Liver (tissue), 9 donors: Measurements from ENCODE around the gene PIMREG. TPM values are rescaled to one million over a fixed set of nuclear protein-coding genes. Genes with fewer than 3 reads are reported as not detected.
A peak's percentile ranks its signal among the peaks of the same experiment; 100 is the strongest.

Experiments used
- DNase-seq: peaks from one replicate; pipeline ENCODE4 v3.0.0-alpha.2; 2017; ENCODE audit warnings: low spot score
- H3K27ac ChIP-seq, 2 donors: one replicate each; pipeline ENCODE4 v1.7.0; 2013; ENCODE audit warnings: inconsistent platforms in 2 of 2, low read length in 2 of 2, control low read depth in 1 of 2, low read depth in 1 of 2, mild to moderate bottlenecking in 1 of 2
- H3K27me3 ChIP-seq, 4 donors: one replicate each; pipeline versions ENCODE4 v1.6.1 to v1.7.0; 2013; ENCODE audit warnings: low read length in 3 of 4, inconsistent platforms in 1 of 4, mild to moderate bottlenecking in 1 of 4, moderate library complexity in 1 of 4; ENCODE audit not compliant: control insufficient read depth in 4 of 4, insufficient read depth in 4 of 4
- H3K36me3 ChIP-seq, 4 donors: one replicate each; pipeline versions ENCODE4 v1.6.1 to v1.7.0; 2013; ENCODE audit warnings: low read length in 3 of 4, mild to moderate bottlenecking in 3 of 4, low read depth in 1 of 4, moderate library complexity in 1 of 4; ENCODE audit not compliant: control insufficient read depth in 4 of 4, insufficient read depth in 3 of 4
- H3K4me1 ChIP-seq, 4 donors: one replicate each; pipeline versions ENCODE4 v1.6.1 to v1.7.0; 2013; ENCODE audit warnings: low read length in 3 of 4, mild to moderate bottlenecking in 3 of 4, moderate library complexity in 1 of 4; ENCODE audit not compliant: control insufficient read depth in 4 of 4, insufficient read depth in 4 of 4
- H3K4me3 ChIP-seq, 3 donors: one replicate each; pipeline versions ENCODE4 v1.6.1 to v1.7.0; 2013; ENCODE audit warnings: low read length in 3 of 3, control low read depth in 1 of 3, low read depth in 1 of 3, mild to moderate bottlenecking in 1 of 3
- H3K9ac ChIP-seq, 2 donors: one replicate each; pipeline ENCODE4 v1.7.0; 2013; ENCODE audit warnings: low read length in 2 of 2, mild to moderate bottlenecking in 2 of 2, moderate library complexity in 2 of 2, control low read depth in 1 of 2, low read depth in 1 of 2
- H3K9me3 ChIP-seq, 4 donors: one replicate each; pipeline versions ENCODE4 v1.6.1 to v1.7.0; 2013; ENCODE audit warnings: low read length in 3 of 4; ENCODE audit not compliant: control insufficient read depth in 4 of 4
- ATF3 ChIP-seq: IDR thresholded peaks from 2 replicates; pipeline ENCODE4 v1.6.1; 2016; ENCODE audit warnings: antibody characterized with exemption
- CTCF ChIP-seq: fragments of 150-350 bp; IDR thresholded peaks from 2 replicates; pipeline ENCODE4 v1.5.1; 2017; ENCODE audit warnings: improper control_type of control experiment, low read depth, low read length; ENCODE audit not compliant: missing input control
- EGR1 ChIP-seq, 2 donors: IDR thresholded peaks; 2 replicates each; pipeline ENCODE4 v1.6.1; 2016 to 2018; ENCODE audit warnings: antibody characterized with exemption in 2 of 2, low read depth in 2 of 2
- FOXA2 ChIP-seq: IDR thresholded peaks from 2 replicates; pipeline ENCODE4 v1.6.1; 2016; ENCODE audit warnings: antibody characterized with exemption
- GABPA ChIP-seq, 2 donors: IDR thresholded peaks in 1 of 2; conservative IDR thresholded peaks in 1 of 2; 2 replicates each; pipeline ENCODE4 v1.6.1; 2016; ENCODE audit warnings: antibody characterized with exemption in 2 of 2, mild to moderate bottlenecking in 1 of 2, moderate library complexity in 1 of 2
- HNF4A ChIP-seq, 2 donors: conservative IDR thresholded peaks; 2 replicates each; pipeline ENCODE4 v1.6.1; 2016; ENCODE audit warnings: antibody characterized with exemption in 2 of 2, mild to moderate bottlenecking in 2 of 2
- HNF4G ChIP-seq: IDR thresholded peaks from 2 replicates; pipeline ENCODE4 v1.6.1; 2016; ENCODE audit warnings: antibody characterized with exemption
- JUND ChIP-seq, 2 donors: IDR thresholded peaks; 2 replicates each; pipeline ENCODE4 v1.6.1; 2016; ENCODE audit warnings: antibody characterized with exemption in 2 of 2
- MAX ChIP-seq: IDR thresholded peaks from 2 replicates; pipeline ENCODE4 v1.6.1; 2016; ENCODE audit warnings: antibody characterized with exemption
- NR2F2 ChIP-seq: IDR thresholded peaks from 2 replicates; pipeline ENCODE4 v1.6.1; 2016; ENCODE audit warnings: antibody characterized with exemption
- REST ChIP-seq: IDR thresholded peaks from 2 replicates; pipeline ENCODE4 v1.6.1; 2016; ENCODE audit warnings: antibody characterized with exemption, mild to moderate bottlenecking
- RXRA ChIP-seq, 2 donors: IDR thresholded peaks; 2 replicates each; pipeline ENCODE4 v1.6.1; 2017 to 2018; ENCODE audit warnings: antibody characterized with exemption in 2 of 2, mild to moderate bottlenecking in 1 of 2
- SP1 ChIP-seq: IDR thresholded peaks from 2 replicates; pipeline ENCODE4 v1.6.1; 2018; ENCODE audit warnings: antibody characterized with exemption, mild to moderate bottlenecking
- TAF1 ChIP-seq: conservative IDR thresholded peaks from 2 replicates; pipeline ENCODE4 v1.6.1; 2016; ENCODE audit warnings: antibody characterized with exemption, mild to moderate bottlenecking
- YY1 ChIP-seq: IDR thresholded peaks from 2 replicates; pipeline ENCODE4 v1.6.1; 2016; ENCODE audit warnings: antibody characterized with exemption, mild to moderate bottlenecking
- WGBS: extraction: QIAGEN DNeasy Blood & Tissue Kit; methylation state at CpG from one replicate; pipeline ENCODE4 v1.1.7; 2013; 5-methylcytosine and 5-hydroxymethylcytosine counted together
- polyA plus RNA-seq, 2 donors: library from polyadenylated mRNA; stranded (reverse) in 1 of 2; unstranded in 1 of 2; fragments of 200-250 nt in 1 of 2; fragments of >200 nt in 1 of 2; fragmentation: Nextera tagmentation in 1 of 2; extraction: Ambion mirVana in 1 of 2; gene quantifications; one replicate each; pipeline versions ENCODE4 v1.2.1 to v1.2.3, GENCODE V29; 2013 to 2015
- total RNA-seq, 2 donors: library from RNA; depleted of rRNA; stranded (reverse); fragments of >200 nt; gene quantifications; one replicate each; pipeline ENCODE4 v1.2.3, GENCODE V29; 2014
- donor health status: healthy.
- donor health status: healthy.
- donor health status: healthy.
- donor health status: healthy.
- donor health status: healthy.

PIMREG gene
- total and polyA plus RNA-seq, 4 donors, result 0.10 to 5.2 (median 0.75) TPM; not detected in 1

GRCh38 chr17:6475411-6475810 lies 31.2 kb downstream of the PIMREG start (continued):
- TF ChIP-seq REST, result no peak
- TF ChIP-seq MAX, result no peak

GRCh38 chr17:6476076-6476809 lies 32.0 kb downstream of the PIMREG start:
- H3K36me3 ChIP-seq, result no peaks in the 10 kb centered on the region
- DNase-seq, result no peak
- TF ChIP-seq EGR1 (IDR thresholded peaks at IDR 0.05; ENCODE audit: low read depth in 2 of 2) (no peak), YY1 (no peak), NR2F2 (peak; percentile 80), JUND (IDR thresholded peaks at IDR 0.05) (no peak)
- no peak overlapping the region for H3K27ac ChIP-seq
- WGBS, result 74% methylated on average over 8 of the region's 8 CpGs
- no peaks in the 10 kb centered on the region for H3K4me1 ChIP-seq
- no peak overlapping the region for H3K9ac ChIP-seq
- no peaks in the 10 kb centered on the region for H3K9me3 ChIP-seq
- H3K27me3 ChIP-seq, result no peaks in the 10 kb centered on the region
- H3K4me3 ChIP-seq, result no peak overlapping the region

GRCh38 chr17:6476810-6477179 lies 32.5 kb downstream of the PIMREG start:
- no peak for DNase-seq
- WGBS, result 85% methylated on average over 10 of the region's 10 CpGs
- no peak overlapping the region for H3K27ac ChIP-seq

GRCh38 chr17:6477831-6478383 lies 33.7 kb downstream of the PIMREG start:
- DNase-seq, result no peak
- no peak overlapping the region for H3K4me3 ChIP-seq
- H3K9me3 ChIP-seq, result no peaks in the 10 kb centered on the region
- H3K9ac ChIP-seq, result no peak overlapping the region
- 90% methylated on average over 14 of the region's 14 CpGs for WGBS
- H3K27me3 ChIP-seq, result no peaks in the 10 kb centered on the region
- no peak overlapping the region for H3K27ac ChIP-seq
- no peaks in the 10 kb centered on the region for H3K4me1 ChIP-seq
- H3K36me3 ChIP-seq, result no peaks in the 10 kb centered on the region
- TF ChIP-seq REST, result no peak
- no peak for TF ChIP-seq SP1
- TF ChIP-seq FOXA2, result no peak
- no peak for TF ChIP-seq HNF4G
- no peak for TF ChIP-seq ATF3
- TF ChIP-seq CTCF, result no peak
- no peak for TF ChIP-seq RXRA (IDR thresholded peaks at IDR 0.05)
- TF ChIP-seq NR2F2, result no peak
- TF ChIP-seq TAF1, result no peak
- TF ChIP-seq HNF4A (conservative IDR thresholded peaks at IDR 0.05), result no peak
- no peak for TF ChIP-seq YY1

More at GRCh38 chr17:6476810-6477179, 32.5 kb downstream of the PIMREG start:
- H3K9me3 ChIP-seq, result no peaks in the 10 kb centered on the region
- no peaks in the 10 kb centered on the region for H3K36me3 ChIP-seq
- H3K27me3 ChIP-seq, result no peaks in the 10 kb centered on the region
- no peak overlapping the region for H3K9ac ChIP-seq
- TF ChIP-seq GABPA (IDR thresholded peaks at IDR 0.05 in 1 of 2, conservative IDR thresholded peaks at IDR 0.05 in 1 of 2), result no peak
- no peak for TF ChIP-seq JUND (IDR thresholded peaks at IDR 0.05)
- H3K4me3 ChIP-seq, result no peak overlapping the region
- no peaks in the 10 kb centered on the region for H3K4me1 ChIP-seq
